Thoracic aorta (tissue), 2 donors: Measurements from ENCODE around the gene DRAM1. TPM values are rescaled to one million over a fixed set of nuclear protein-coding genes. Genes with fewer than 3 reads are reported as not detected.

Experiments
- ATAC-seq: fragments of 150-250 bp; one replicate; pipeline ENCODE4 v1.8.0; 2017; ENCODE audit warnings: low read depth; ENCODE audit not compliant: insufficient number of reproducible peaks, low FRiP score
- DNase-seq: peaks from one replicate; pipeline ENCODE4 v3.0.0-alpha.2; 2020; ENCODE audit warnings: low spot score
- H3K27ac ChIP-seq, 2 donors: fragments of 200-600 bp; sonication (generic); 1 replicate in 1 of 2; 2 replicates in 1 of 2; pipeline ENCODE4 v1.5.1; 2016; ENCODE audit warnings: mild to moderate bottlenecking in 2 of 2, moderate library complexity in 2 of 2
- H3K27me3 ChIP-seq: fragments of 200-600 bp; sonication (generic); replicated peaks from 2 replicates; pipeline ENCODE4 v1.6.0; 2016; ENCODE audit warnings: mild to moderate bottlenecking; ENCODE audit not compliant: insufficient read depth
- H3K36me3 ChIP-seq: fragments of 200-600 bp; sonication (generic); one replicate; pipeline ENCODE4 v1.5.1; 2016
- H3K4me1 ChIP-seq, 2 donors: fragments of 200-600 bp; sonication (generic); 1 replicate in 1 of 2; 2 replicates in 1 of 2; pipeline versions ENCODE4 v1.5.1 to v1.6.0; 2016; ENCODE audit warnings: low read depth in 2 of 2, mild to moderate bottlenecking in 1 of 2; ENCODE audit not compliant: control insufficient read depth in 1 of 2
- H3K4me3 ChIP-seq: fragments of 200-600 bp; sonication (generic); 2 replicates; pipeline ENCODE4 v1.5.1; 2016; ENCODE audit warnings: mild to moderate bottlenecking
- H3K9me3 ChIP-seq: fragments of 200-600 bp; sonication (generic); 2 replicates; pipeline ENCODE4 v1.5.1; 2016
- total RNA-seq, 2 donors: library from RNA; depleted of rRNA; stranded (reverse); fragments of >200 nt; gene quantifications; one replicate each; pipeline versions ENCODE4 v1.1.0 to v1.2.3, GENCODE V29; 2016
- TF ChIP-seq, protein P1 (sequence below): fragments of 200-600 bp; sonication (generic); IDR thresholded peaks from one replicate; pipeline ENCODE4 v1.5.1; 2019; ENCODE audit warnings: antibody characterized with exemption

Gene DRAM1
- total RNA-seq, 2 donors from 2014 or later, result 24.2 to 35.3 TPM

DNA sequence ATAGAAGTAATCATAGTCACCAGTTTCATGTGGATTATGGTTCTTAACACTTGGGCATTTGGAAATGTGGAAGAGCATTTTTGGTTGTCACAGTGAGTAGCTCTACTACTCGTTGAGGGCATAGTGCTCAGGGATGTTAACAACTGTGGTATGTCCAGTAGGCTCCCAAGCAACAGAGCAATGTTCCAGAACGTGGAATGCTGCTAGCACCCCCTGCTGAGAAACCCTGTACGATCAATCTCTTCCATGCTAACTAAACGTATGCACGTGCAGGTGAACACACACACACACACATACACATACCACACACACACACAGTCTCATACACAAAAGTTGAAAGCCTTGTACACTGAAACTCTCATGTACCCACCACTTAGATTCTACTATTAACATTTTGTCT is 30.1 kb upstream of the DRAM1 start:
- ATAC-seq, result no peak
- Histone ChIP-seq H3K36me3 (no peaks in the 10 kb centered on the region), H3K4me1 (no peaks in the 10 kb centered on the region), H3K4me3 (no peak overlapping the region), H3K27ac (no peak overlapping the region), H3K9me3 (no peaks in the 10 kb centered on the region), H3K27me3 (no peaks in the 10 kb centered on the region)
- TF ChIP-seq, protein P1, sequence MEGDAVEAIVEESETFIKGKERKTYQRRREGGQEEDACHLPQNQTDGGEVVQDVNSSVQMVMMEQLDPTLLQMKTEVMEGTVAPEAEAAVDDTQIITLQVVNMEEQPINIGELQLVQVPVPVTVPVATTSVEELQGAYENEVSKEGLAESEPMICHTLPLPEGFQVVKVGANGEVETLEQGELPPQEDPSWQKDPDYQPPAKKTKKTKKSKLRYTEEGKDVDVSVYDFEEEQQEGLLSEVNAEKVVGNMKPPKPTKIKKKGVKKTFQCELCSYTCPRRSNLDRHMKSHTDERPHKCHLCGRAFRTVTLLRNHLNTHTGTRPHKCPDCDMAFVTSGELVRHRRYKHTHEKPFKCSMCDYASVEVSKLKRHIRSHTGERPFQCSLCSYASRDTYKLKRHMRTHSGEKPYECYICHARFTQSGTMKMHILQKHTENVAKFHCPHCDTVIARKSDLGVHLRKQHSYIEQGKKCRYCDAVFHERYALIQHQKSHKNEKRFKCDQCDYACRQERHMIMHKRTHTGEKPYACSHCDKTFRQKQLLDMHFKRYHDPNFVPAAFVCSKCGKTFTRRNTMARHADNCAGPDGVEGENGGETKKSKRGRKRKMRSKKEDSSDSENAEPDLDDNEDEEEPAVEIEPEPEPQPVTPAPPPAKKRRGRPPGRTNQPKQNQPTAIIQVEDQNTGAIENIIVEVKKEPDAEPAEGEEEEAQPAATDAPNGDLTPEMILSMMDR, result no peak
- DNase-seq, result no peak

DNA sequence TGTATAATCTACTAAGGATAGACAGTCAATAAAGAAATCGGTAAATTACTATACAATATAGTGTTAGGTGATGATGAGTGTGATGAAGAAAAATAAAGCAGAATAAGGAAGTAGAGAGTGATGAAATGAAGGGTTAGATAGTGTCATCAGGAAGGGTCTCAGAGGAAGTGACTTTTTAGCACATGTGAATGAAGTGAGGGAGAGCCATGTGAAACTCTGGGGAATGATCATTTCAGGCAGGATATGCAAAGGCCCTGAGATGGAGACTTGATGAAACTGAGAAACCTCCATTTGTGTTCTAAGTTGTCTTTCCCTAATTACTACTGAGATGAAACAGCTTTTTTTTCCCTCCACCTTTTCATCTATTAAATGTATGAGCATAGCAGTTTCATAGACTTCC is 27.2 kb upstream of the DRAM1 start:
- H3K36me3 ChIP-seq, result no peaks in the 10 kb centered on the region
- no peak overlapping the region for H3K27ac ChIP-seq
- TF ChIP-seq, protein P1, result no peak
- no peaks in the 10 kb centered on the region for H3K9me3 ChIP-seq
- no peak overlapping the region for H3K4me3 ChIP-seq
- H3K4me1 ChIP-seq, result peaks cover 0 to 2% of the 10 kb centered on the region in 2 donors
- ATAC-seq (no peak), DNase-seq (no peak)
- no peaks in the 10 kb centered on the region for H3K27me3 ChIP-seq

DNA sequence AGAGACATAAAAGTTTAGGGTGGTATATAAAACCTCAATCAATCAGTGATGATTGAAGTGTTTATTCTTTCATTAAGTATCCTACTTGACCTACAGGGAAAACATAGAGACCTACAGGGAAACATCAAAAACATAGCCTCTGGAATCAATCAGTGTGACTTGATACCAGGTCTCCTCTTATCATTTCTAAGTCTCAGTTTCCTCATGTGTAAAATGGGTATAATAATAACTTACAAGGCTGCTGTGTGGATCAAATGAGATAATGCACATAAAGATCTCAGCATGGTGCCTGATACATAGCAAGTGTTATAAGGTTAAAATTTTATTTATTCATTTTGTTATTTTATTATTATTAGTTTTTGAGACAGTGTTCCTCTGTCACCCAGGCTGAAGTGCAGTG is 24.4 kb upstream of the DRAM1 start:
- H3K4me3 ChIP-seq, result no peak overlapping the region
- H3K36me3 ChIP-seq, result no peaks in the 10 kb centered on the region
- H3K27me3 ChIP-seq, result no peaks in the 10 kb centered on the region
- H3K9me3 ChIP-seq, result no peaks in the 10 kb centered on the region
- no peak overlapping the region for H3K27ac ChIP-seq
- peaks cover 0 to 19% of the 10 kb centered on the region in 2 donors for H3K4me1 ChIP-seq
- ATAC-seq (no peak), DNase-seq (no peak)
- TF ChIP-seq, protein P1, result no peak

DNA sequence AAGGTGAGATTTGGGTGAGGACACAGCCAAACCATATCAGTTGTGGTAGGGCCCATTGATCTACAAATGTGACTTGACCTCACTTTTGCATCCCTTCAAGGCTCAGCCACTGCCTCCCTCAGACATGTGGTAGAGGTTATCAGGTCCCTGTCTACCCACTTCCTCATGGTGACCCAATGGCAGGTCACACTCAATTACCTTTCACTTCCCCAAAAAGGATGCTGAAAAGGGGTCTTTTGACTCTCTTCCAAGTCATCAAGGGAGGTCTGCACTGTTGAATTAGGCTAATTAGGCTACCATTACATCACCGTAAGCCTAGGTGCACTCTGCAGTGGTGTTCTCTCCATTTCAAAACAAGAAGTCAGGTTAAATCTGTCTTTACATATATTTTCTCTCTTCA is 22.6 kb upstream of the DRAM1 start:
- H3K27me3 ChIP-seq, result no peaks in the 10 kb centered on the region
- peaks cover 0 to 19% of the 10 kb centered on the region in 2 donors for H3K4me1 ChIP-seq
- no peak overlapping the region for H3K27ac ChIP-seq
- no peaks in the 10 kb centered on the region for H3K36me3 ChIP-seq
- DNase-seq (no peak), ATAC-seq (no peak)
- TF ChIP-seq, protein P1, result no peak
- no peaks in the 10 kb centered on the region for H3K9me3 ChIP-seq
- H3K4me3 ChIP-seq, result no peak overlapping the region

DNA sequence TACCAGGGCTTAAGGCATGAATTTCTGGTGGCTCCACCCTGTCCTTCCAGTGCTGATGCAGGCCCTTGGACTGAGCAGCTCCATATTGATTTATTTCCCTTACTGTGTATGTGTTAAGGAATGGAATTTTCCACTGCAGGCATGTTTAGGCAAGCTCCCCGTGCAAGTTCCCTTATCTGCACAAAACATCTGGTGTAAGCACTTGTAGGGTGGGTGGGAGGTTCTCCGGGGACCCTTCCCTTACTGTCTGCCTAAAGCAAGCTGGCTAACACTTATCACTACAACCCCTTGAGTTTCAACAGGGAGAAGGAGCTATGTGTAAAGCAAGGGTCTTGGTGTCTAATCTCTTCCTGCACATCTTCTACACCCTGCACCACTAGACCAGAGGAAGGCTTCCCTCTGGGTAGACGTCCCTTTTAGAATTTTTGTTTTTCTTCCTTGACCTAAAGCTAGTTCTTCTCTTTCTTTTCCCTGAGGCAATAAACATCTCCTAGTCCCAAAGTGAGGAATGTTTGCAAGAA is 22.0 kb upstream of the DRAM1 start:
- Histone ChIP-seq H3K27ac (no peak overlapping the region), H3K36me3 (no peaks in the 10 kb centered on the region), H3K9me3 (no peaks in the 10 kb centered on the region), H3K27me3 (no peaks in the 10 kb centered on the region), H3K4me3 (no peak overlapping the region), H3K4me1 (peaks cover 0 to 19% of the 10 kb centered on the region in 2 donors)
- no peak for ATAC-seq
- DNase-seq, result no peak
- TF ChIP-seq, protein P1, result no peak
